ENCODE data around the gene SLC25A24. TPM values are rescaled to one million over a fixed set of nuclear protein-coding genes. Genes with fewer than 3 reads are reported as not detected.
"Not testable (repeated sequence)": the region's sequence is repeated elsewhere in the genome, so short reads cannot be mapped to it uniquely, and the experiment has no call there.

SLC25A24 gene
- polyA plus RNA-seq, 1 donor: 45.5 TPM

- no peak for DNase-seq (ENCODE audit: low read depth)
These were observed 60.0 kb downstream of the SLC25A24 start for GRCh38 chr1:108140177-108140576.

GRCh38 chr1:108139555-108139954 lies 60.6 kb downstream of the SLC25A24 start:
- not testable (repeated sequence) for DNase-seq (ENCODE audit: low read depth)

- not testable (repeated sequence) for DNase-seq (ENCODE audit: low read depth)
These were observed 67.0 kb downstream of the SLC25A24 start for GRCh38 chr1:108133148-108133547.

- not testable (repeated sequence) for DNase-seq (ENCODE audit: low read depth)
These were observed 67.8 kb downstream of the SLC25A24 start for GRCh38 chr1:108132367-108132766.

GRCh38 chr1:108131281-108131680 lies 68.9 kb downstream of the SLC25A24 start:
- DNase-seq (ENCODE audit: low read depth): not testable (repeated sequence)

GRCh38 chr1:108130794-108131193 lies 69.3 kb downstream of the SLC25A24 start:
- DNase-seq (ENCODE audit: low read depth): no peak

- DNase-seq (ENCODE audit: low read depth): no peak
These were observed 70.1 kb downstream of the SLC25A24 start for GRCh38 chr1:108129999-108130398.

GRCh38 chr1:108125312-108126138 lies 74.6 kb downstream of the SLC25A24 start:
- peak; percentile 60 for DNase-seq (ENCODE audit: low read depth)

- DNase-seq (ENCODE audit: low read depth): no peak
These were observed 75.4 kb downstream of the SLC25A24 start for GRCh38 chr1:108124622-108125311.

- DNase-seq (ENCODE audit: low read depth): no peak
These were observed 76.1 kb downstream of the SLC25A24 start for GRCh38 chr1:108124023-108124422.

GRCh38 chr1:108121358-108122143 lies 78.6 kb downstream of the SLC25A24 start:
- no peak for DNase-seq (ENCODE audit: low read depth)

- no peak for DNase-seq (ENCODE audit: low read depth)
These were observed 80.0 kb downstream of the SLC25A24 start for GRCh38 chr1:108120163-108120562.

GRCh38 chr1:108119500-108119899 lies 80.6 kb downstream of the SLC25A24 start:
- no peak for DNase-seq (ENCODE audit: low read depth)

- no peak for DNase-seq (ENCODE audit: low read depth)
These were observed 81.9 kb downstream of the SLC25A24 start for GRCh38 chr1:108117945-108118902.

- DNase-seq (ENCODE audit: low read depth): no peak
These were observed 82.9 kb downstream of the SLC25A24 start for GRCh38 chr1:108117237-108117636.

- DNase-seq (ENCODE audit: low read depth): no peak
These were observed 86.0 kb downstream of the SLC25A24 start for GRCh38 chr1:108114033-108114599.

- no peak for DNase-seq (ENCODE audit: low read depth)
These were observed 86.6 kb downstream of the SLC25A24 start for GRCh38 chr1:108113496-108113895.

- no peak for DNase-seq (ENCODE audit: low read depth)
These were observed 90.7 kb downstream of the SLC25A24 start for GRCh38 chr1:108109295-108109973.

GRCh38 chr1:108108119-108108518 lies 92.0 kb downstream of the SLC25A24 start:
- DNase-seq (ENCODE audit: low read depth): no peak

- no peak for DNase-seq (ENCODE audit: low read depth)
These were observed 92.5 kb downstream of the SLC25A24 start for GRCh38 chr1:108107658-108108057.

Data from forelimb muscle (tissue), 1 donor.